ENCODE measurements around the gene RALGPS1.

- TF ChIP-seq CTCF (IDR thresholded peaks at IDR 0.05; ENCODE audit: low read length) (no peak), EZH2phosphoT487 (IDR thresholded peaks at IDR 0.05; ENCODE audit: low read length) (no peak), EZH2 (optimal IDR thresholded peaks at IDR 0.05; ENCODE audit: low read depth, low read length) (no peak)
These were observed 220.6 kb downstream of the RALGPS1 start for GRCh38 chr9:127135056-127135745.
